GM23338 (cell line): Measurements from ENCODE around the gene DCST2.

Experiments used
- CREB1 ChIP-seq: fragments of 250-450 bp; sonication (Bioruptor Pico); IDR thresholded peaks from 2 replicates; pipeline ENCODE4 v1.5.0; 2020; ENCODE audit warnings: low read depth, mild to moderate bottlenecking, moderate library complexity
- CTCF ChIP-seq, 2 experiments: fragments of 200-600 bp in 1 of 2; sonication (generic) in 1 of 2; conservative IDR thresholded peaks; 2 replicates each; pipeline versions ENCODE4 v1.5.1 to v1.6.1; 2016 to 2017; ENCODE audit warnings: antibody characterized with exemption in 2 of 2, low read depth in 2 of 2, mild to moderate bottlenecking in 2 of 2, moderate library complexity in 1 of 2
- ETS1 ChIP-seq: IDR thresholded peaks from 2 replicates; pipeline ENCODE4 v1.6.1; 2016; ENCODE audit warnings: antibody characterized with exemption
- EZH2 ChIP-seq: fragments of 200-600 bp; sonication (generic); IDR thresholded peaks from one replicate; pipeline ENCODE4 v1.8.0; 2017; ENCODE audit warnings: antibody characterized with exemption, mild to moderate bottlenecking, low read depth; ENCODE audit not compliant: unreplicated experiment
- EZH2phosphoT487 ChIP-seq: fragments of 200-600 bp; sonication (generic); IDR thresholded peaks from one replicate; pipeline ENCODE4 v1.8.1; 2018; ENCODE audit warnings: antibody characterized with exemption; ENCODE audit not compliant: unreplicated experiment
- JUNB ChIP-seq: IDR thresholded peaks from one replicate; pipeline ENCODE4 v1.6.1; 2016; ENCODE audit warnings: antibody characterized with exemption; ENCODE audit not compliant: unreplicated experiment
- POLR2AphosphoS5 ChIP-seq: IDR thresholded peaks from 2 replicates; pipeline ENCODE4 v1.6.1; 2016; ENCODE audit warnings: antibody characterized with exemption, low read depth
- REST ChIP-seq: IDR thresholded peaks from one replicate; pipeline ENCODE4 v1.6.1; 2018; ENCODE audit warnings: antibody characterized with exemption; ENCODE audit not compliant: unreplicated experiment
- STAT1 ChIP-seq: IDR thresholded peaks from one replicate; pipeline ENCODE4 v1.6.1; 2016; ENCODE audit warnings: antibody characterized with exemption; ENCODE audit not compliant: unreplicated experiment
- ZNF114 ChIP-seq: fragments of 250-450 bp; sonication (Bioruptor Pico); IDR thresholded peaks from 2 replicates; pipeline ENCODE4 v1.5.0; 2020; ENCODE audit warnings: mild to moderate bottlenecking, moderate library complexity
- ZNF331 ChIP-seq: fragments of 250-450 bp; sonication (Bioruptor Pico); IDR thresholded peaks from 2 replicates; pipeline ENCODE4 v1.5.0; 2020; ENCODE audit warnings: low read depth, mild to moderate bottlenecking, moderate library complexity
- ZNF462 ChIP-seq: fragments of 250-450 bp; sonication (Bioruptor Pico); IDR thresholded peaks from 2 replicates; pipeline ENCODE4 v1.5.0; 2020; ENCODE audit warnings: mild to moderate bottlenecking, moderate library complexity

- TF ChIP-seq CTCF (conservative IDR thresholded peaks at IDR 0.05; ENCODE audit: low read depth in 2 of 2) (no peak), POLR2AphosphoS5 (no peak), JUNB (no peak), EZH2 (no peak), EZH2phosphoT487 (no peak), CREB1 (CRISPR knock-in tag) (no peak), REST (no peak), ZNF114 (CRISPR knock-in tag) (no peak), ZNF331 (CRISPR knock-in tag) (no peak), ETS1 (no peak), STAT1 (no peak), ZNF462 (CRISPR knock-in tag) (no peak)
These were observed 3.5 kb upstream of the DCST2 start for GRCh38 chr1:155037043-155037442.
